ENCODE results near the gene TMEM81. TPM values are rescaled to one million over a fixed set of nuclear protein-coding genes. Genes with fewer than 3 reads are reported as not detected.

Gene TMEM81
- total and polyA plus RNA-seq, 12 donors, result 1.6 to 3.8 (median 2.2) TPM

GRCh38 chr1:205064741-205065316 lies 19.4 kb downstream of the TMEM81 start:
- DNase-seq (no peak), ATAC-seq (no peak)
- Histone ChIP-seq H3K36me3 (no peaks in the 10 kb centered on the region), H3K4me3 (no peak overlapping the region), H3K4me1 (peaks cover 0 to 10% (median 4%) of the 10 kb centered on the region in 9 donors), H3K27ac (no peak overlapping the region), H3K9me3 (no peaks in the 10 kb centered on the region), H3K27me3 (no peaks in the 10 kb centered on the region)
- 92 to 93% methylated on average over 9 of the region's 9 CpGs for WGBS, 2 donors
- no peak for TF ChIP-seq CTCF (IDR thresholded peaks at IDR 0.05)
- intact Hi-C loops (cut with DNase I), result loop anchor here in 6 of 10 donors (5.0 kb wide), 4 partner anchors 73 to 258 kb away; no protein-coding TSS in a partner anchor

- peaks cover 0 to 10% (median 4%) of the 10 kb centered on the region in 9 donors for H3K4me1 ChIP-seq
- DNase-seq (no peak), ATAC-seq (no peak)
- intact Hi-C loops (cut with DNase I), result loop anchor here in 6 of 10 donors (5.0 kb wide), 4 partner anchors 72 to 257 kb away; no protein-coding TSS in a partner anchor
- H3K27ac ChIP-seq, result no peak overlapping the region
- H3K9me3 ChIP-seq, result no peaks in the 10 kb centered on the region
- 84 to 86% methylated on average over 11 of the region's 11 CpGs for WGBS, 2 donors
- H3K4me3 ChIP-seq, result no peak overlapping the region
- no peaks in the 10 kb centered on the region for H3K27me3 ChIP-seq
- TF ChIP-seq CTCF (IDR thresholded peaks at IDR 0.05), result no peak
- H3K36me3 ChIP-seq, result no peaks in the 10 kb centered on the region
These were observed 20.0 kb downstream of the TMEM81 start for GRCh38 chr1:205064301-205064700.

GRCh38 chr1:205062895-205063294 lies 21.4 kb downstream of the TMEM81 start:
- no peak for TF ChIP-seq CTCF (IDR thresholded peaks at IDR 0.05)
- Histone ChIP-seq H3K36me3 (no peaks in the 10 kb centered on the region), H3K27me3 (no peaks in the 10 kb centered on the region), H3K27ac (no peak overlapping the region), H3K4me3 (no peak overlapping the region), H3K4me1 (peaks cover 0 to 7% (median 4%) of the 10 kb centered on the region in 9 donors), H3K9me3 (no peaks in the 10 kb centered on the region)
- intact Hi-C loops (cut with DNase I), result loop anchor here in 6 of 10 donors (2.0 to 5.0 kb wide), 5 partner anchors 71 to 256 kb away; no protein-coding TSS in a partner anchor
- no peak for DNase-seq
- ATAC-seq, result no peak
- 92% methylated on average over 3 of the region's 3 CpGs for WGBS, 2 donors

GRCh38 chr1:205062319-205062718 lies 21.9 kb downstream of the TMEM81 start:
- H3K4me1 ChIP-seq, result peaks cover 0 to 7% (median 4%) of the 10 kb centered on the region in 9 donors
- WGBS, 2 donors, result 92 to 93% methylated on average over 8 of the region's 8 CpGs
- intact Hi-C loops (cut with DNase I), result loop anchor here in 6 of 10 donors (2.0 to 5.0 kb wide), 5 partner anchors 70 to 255 kb away; no protein-coding TSS in a partner anchor
- ATAC-seq, result no peak
- H3K27me3 ChIP-seq, result no peaks in the 10 kb centered on the region
- H3K9me3 ChIP-seq, result no peaks in the 10 kb centered on the region
- no peak for DNase-seq
- no peak overlapping the region for H3K4me3 ChIP-seq
- no peaks in the 10 kb centered on the region for H3K36me3 ChIP-seq
- H3K27ac ChIP-seq, result no peak overlapping the region
- no peak for TF ChIP-seq CTCF (IDR thresholded peaks at IDR 0.05)

Measured in heart right ventricle (tissue), 16 donors.